Parathyroid adenoma (tissue), 2 donors: ENCODE measurements around the gene COPS9.

Experiments
- H2AFZ ChIP-seq: fragments of 300-600 bp; sonication (generic); one replicate; pipeline ENCODE4 v1.7.0; 2017; ENCODE audit warnings: antibody characterized with exemption, mild to moderate bottlenecking
- H3K27ac ChIP-seq: fragments of 300-600 bp; sonication (generic); one replicate; pipeline ENCODE4 v1.7.0; 2017
- H3K27me3 ChIP-seq: fragments of 300-600 bp; sonication (generic); one replicate; pipeline ENCODE4 v1.7.0; 2017; ENCODE audit warnings: low read length; ENCODE audit not compliant: control insufficient read depth, insufficient read depth
- H3K36me3 ChIP-seq: fragments of 300-600 bp; sonication (generic); one replicate; pipeline ENCODE4 v1.7.0; 2017; ENCODE audit warnings: low read length; ENCODE audit not compliant: control insufficient read depth, insufficient read depth
- H3K4me1 ChIP-seq: fragments of 300-600 bp; sonication (generic); one replicate; pipeline ENCODE4 v1.7.0; 2017; ENCODE audit warnings: control low read depth
- H3K4me2 ChIP-seq: fragments of 300-600 bp; sonication (generic); one replicate; pipeline ENCODE4 v1.7.0; 2017; ENCODE audit warnings: low read length
- H3K4me3 ChIP-seq: fragments of 300-600 bp; sonication (generic); one replicate; pipeline ENCODE4 v1.7.0; 2017; ENCODE audit warnings: low read depth, low read length
- H3K79me2 ChIP-seq: fragments of 300-600 bp; sonication (generic); one replicate; pipeline ENCODE4 v1.7.0; 2017; ENCODE audit warnings: control low read depth
- H3K9ac ChIP-seq: fragments of 300-600 bp; sonication (generic); one replicate; pipeline ENCODE4 v1.7.0; 2017; ENCODE audit warnings: mild to moderate bottlenecking
- H3K9me3 ChIP-seq: fragments of 300-600 bp; sonication (generic); one replicate; pipeline ENCODE4 v1.7.0; 2017; ENCODE audit warnings: low read length; ENCODE audit not compliant: control insufficient read depth
- TF ChIP-seq, protein P1 (sequence below): fragments of 300-600 bp; sonication (generic); IDR thresholded peaks from one replicate; pipeline ENCODE4 v1.7.0; 2017; ENCODE audit warnings: antibody characterized with exemption, mild to moderate bottlenecking
- donor health status: primary hyperparathyroidism.

COPS9 gene

GRCh38 chr2:240182476-240182875, 46.4 kb upstream of the COPS9 start:
- Histone ChIP-seq H3K27ac (no peak overlapping the region), H3K79me2 (no peaks in the 10 kb centered on the region), H3K4me1 (no peaks in the 10 kb centered on the region), H3K9me3 (no peaks in the 10 kb centered on the region), H3K4me3 (no peak overlapping the region), H2AFZ (no peak overlapping the region), H3K36me3 (no peaks in the 10 kb centered on the region), H3K27me3 (peaks cover 3% of the 10 kb centered on the region), H3K4me2 (no peak overlapping the region), H3K9ac (no peak overlapping the region)
- TF ChIP-seq, protein P1, sequence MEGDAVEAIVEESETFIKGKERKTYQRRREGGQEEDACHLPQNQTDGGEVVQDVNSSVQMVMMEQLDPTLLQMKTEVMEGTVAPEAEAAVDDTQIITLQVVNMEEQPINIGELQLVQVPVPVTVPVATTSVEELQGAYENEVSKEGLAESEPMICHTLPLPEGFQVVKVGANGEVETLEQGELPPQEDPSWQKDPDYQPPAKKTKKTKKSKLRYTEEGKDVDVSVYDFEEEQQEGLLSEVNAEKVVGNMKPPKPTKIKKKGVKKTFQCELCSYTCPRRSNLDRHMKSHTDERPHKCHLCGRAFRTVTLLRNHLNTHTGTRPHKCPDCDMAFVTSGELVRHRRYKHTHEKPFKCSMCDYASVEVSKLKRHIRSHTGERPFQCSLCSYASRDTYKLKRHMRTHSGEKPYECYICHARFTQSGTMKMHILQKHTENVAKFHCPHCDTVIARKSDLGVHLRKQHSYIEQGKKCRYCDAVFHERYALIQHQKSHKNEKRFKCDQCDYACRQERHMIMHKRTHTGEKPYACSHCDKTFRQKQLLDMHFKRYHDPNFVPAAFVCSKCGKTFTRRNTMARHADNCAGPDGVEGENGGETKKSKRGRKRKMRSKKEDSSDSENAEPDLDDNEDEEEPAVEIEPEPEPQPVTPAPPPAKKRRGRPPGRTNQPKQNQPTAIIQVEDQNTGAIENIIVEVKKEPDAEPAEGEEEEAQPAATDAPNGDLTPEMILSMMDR: no peak

- peaks cover 3% of the 10 kb centered on the region for H3K27me3 ChIP-seq
- TF ChIP-seq, protein P1: no peak
- no peaks in the 10 kb centered on the region for H3K9me3 ChIP-seq
- H3K9ac ChIP-seq: no peak overlapping the region
- H2AFZ ChIP-seq: no peak overlapping the region
- no peak overlapping the region for H3K4me2 ChIP-seq
- H3K4me3 ChIP-seq: no peak overlapping the region
- no peak overlapping the region for H3K27ac ChIP-seq
- H3K79me2 ChIP-seq: no peaks in the 10 kb centered on the region
- H3K36me3 ChIP-seq: no peaks in the 10 kb centered on the region
- no peaks in the 10 kb centered on the region for H3K4me1 ChIP-seq
Measured at GRCh38 chr2:240182001-240182400, 45.9 kb upstream of the COPS9 start.

- Histone ChIP-seq H3K79me2 (no peaks in the 10 kb centered on the region), H2AFZ (no peak overlapping the region), H3K36me3 (no peaks in the 10 kb centered on the region), H3K4me1 (no peaks in the 10 kb centered on the region), H3K27me3 (peaks cover 3% of the 10 kb centered on the region), H3K9me3 (no peaks in the 10 kb centered on the region), H3K27ac (no peak overlapping the region), H3K9ac (no peak overlapping the region), H3K4me2 (no peak overlapping the region), H3K4me3 (no peak overlapping the region)
- TF ChIP-seq, protein P1: no peak
Measured at GRCh38 chr2:240179941-240180666, 44.0 kb upstream of the COPS9 start.

- no peak overlapping the region for H3K27ac ChIP-seq
- TF ChIP-seq, protein P1: no peak
- no peak overlapping the region for H3K9ac ChIP-seq
- no peak overlapping the region for H2AFZ ChIP-seq
- no peak overlapping the region for H3K4me3 ChIP-seq
- no peaks in the 10 kb centered on the region for H3K9me3 ChIP-seq
- H3K36me3 ChIP-seq: no peaks in the 10 kb centered on the region
- peaks cover 3% of the 10 kb centered on the region for H3K27me3 ChIP-seq
- no peaks in the 10 kb centered on the region for H3K4me1 ChIP-seq
- no peaks in the 10 kb centered on the region for H3K79me2 ChIP-seq
- H3K4me2 ChIP-seq: no peak overlapping the region
Measured at GRCh38 chr2:240179186-240179815, 43.2 kb upstream of the COPS9 start.
